Measurements from ENCODE around the gene MRGPRE.

MRGPRE gene

GRCh38 chr11:3194016-3194816 is 38.0 kb downstream of the MRGPRE start:
- DNase-seq, result no peak

- DNase-seq, result no peak
Observed at GRCh38 chr11:3193373-3194015, 38.7 kb downstream of the MRGPRE start.

- DNase-seq, result no peak
Observed at GRCh38 chr11:3192511-3193372, 39.5 kb downstream of the MRGPRE start.

GRCh38 chr11:3191586-3192324 is 40.5 kb downstream of the MRGPRE start:
- no peak for DNase-seq

GRCh38 chr11:3190600-3190999 is 41.6 kb downstream of the MRGPRE start:
- no peak for DNase-seq

- no peak for DNase-seq
Observed at GRCh38 chr11:3189886-3190583, 42.2 kb downstream of the MRGPRE start.

- no peak for DNase-seq
Observed at GRCh38 chr11:3189196-3189843, 42.9 kb downstream of the MRGPRE start.

GRCh38 chr11:3188496-3189195 is 43.6 kb downstream of the MRGPRE start:
- no peak for DNase-seq

GRCh38 chr11:3186166-3186953 is 45.9 kb downstream of the MRGPRE start:
- DNase-seq, result no peak

GRCh38 chr11:3184732-3185347 is 47.4 kb downstream of the MRGPRE start:
- no peak for DNase-seq

- DNase-seq, result no peak
Observed at GRCh38 chr11:3183523-3183922, 48.7 kb downstream of the MRGPRE start.

GRCh38 chr11:3182462-3182852 is 49.8 kb downstream of the MRGPRE start:
- no peak for DNase-seq

- DNase-seq, result no peak
Observed at GRCh38 chr11:3181725-3182461, 50.3 kb downstream of the MRGPRE start.

- no peak for DNase-seq
Observed at GRCh38 chr11:3180869-3181268, 51.3 kb downstream of the MRGPRE start.

- DNase-seq, result no peak
Observed at GRCh38 chr11:3178349-3178748, 53.9 kb downstream of the MRGPRE start.

GRCh38 chr11:3177931-3178330 is 54.3 kb downstream of the MRGPRE start:
- no peak for DNase-seq
